ENCODE data around the gene SUGP1.

The SUGP1 gene

GRCh38 chr19:19227217-19227616, 93.1 kb downstream of the SUGP1 start:
- no peak for DNase-seq (ENCODE audit: low spot score)

DNA sequence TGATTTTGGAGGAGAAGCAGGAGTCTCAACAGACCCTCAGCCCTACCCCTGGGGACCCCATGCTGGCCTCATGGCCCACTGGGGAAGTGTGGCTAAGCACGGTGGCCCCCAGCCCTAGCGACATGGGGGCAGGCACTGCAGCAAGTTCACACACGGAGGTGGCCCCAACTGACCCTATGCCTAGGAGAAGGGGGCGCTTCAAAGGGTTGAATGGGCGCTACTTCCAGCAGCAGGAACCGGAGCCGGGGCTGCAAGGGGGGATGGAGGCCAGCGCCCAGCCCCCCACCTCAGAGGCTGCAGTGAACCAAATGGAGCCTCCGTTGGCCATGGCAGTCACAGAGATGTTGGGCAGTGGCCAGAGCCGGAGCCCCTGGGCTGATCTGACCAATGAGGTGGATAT, 93.6 kb downstream of the SUGP1 start:
- DNase-seq (ENCODE audit: low spot score) = no peak

- no peak for DNase-seq (ENCODE audit: low spot score)
Measured at GRCh38 chr19:19226204-19226603, 94.1 kb downstream of the SUGP1 start.

All from globus pallidus (tissue), 1 donor.